Measurements from ENCODE around the gene NELFA.

- TF ChIP-seq POLR2AphosphoS5 (IDR thresholded peaks at IDR 0.05; ENCODE audit: low read depth, low read length) (no peak), SIN3A (IDR thresholded peaks at IDR 0.05; ENCODE audit: borderline replicate concordance, insufficient read depth, low read length) (no peak), TAF1 (IDR thresholded peaks at IDR 0.05; ENCODE audit: borderline replicate concordance, insufficient read depth, low read length) (no peak), REST (IDR thresholded peaks at IDR 0.05; ENCODE audit: insufficient read depth in 1 of 2, low read depth in 2 of 2, low read length in 2 of 2) (no peak), FOXP2 (optimal IDR thresholded peaks at IDR 0.05; ENCODE audit: borderline replicate concordance, extremely low read depth, extremely low read length, insufficient read depth) (no peak)
Measured at GRCh38 chr4:2006956-2007653, 1.7 kb downstream of the NELFA start.

Data from PFSK-1 (cell line).